T-helper 2 cell treated with Interferon-gamma antibody and Interleukin-4, amounts not matched to agents 5 μg/mL and 100 μg/mL, for 36 hours (primary cell): ENCODE results near the gene TRIM39.
"Not testable (repeated sequence)": the region's sequence is repeated elsewhere in the genome, so short reads cannot be mapped to it uniquely, and the experiment has no call there.

Experiments
- DNase-seq: peaks from one replicate; pipeline ENCODE4 v3.0.0; 2021; ENCODE audit warnings: low spot score
- H3K27ac Mint-ChIP-seq: one replicate; pipeline ENCODE4 v1.8.0; 2021; ENCODE audit warnings: mild to moderate bottlenecking, mixed read lengths
- H3K27me3 Mint-ChIP-seq: one replicate; pipeline ENCODE4 v1.8.0; 2021; ENCODE audit warnings: low read depth, mixed read lengths
- H3K36me3 Mint-ChIP-seq: one replicate; pipeline ENCODE4 v1.8.0; 2021; ENCODE audit warnings: low read depth, mixed read lengths
- H3K4me1 Mint-ChIP-seq: one replicate; pipeline ENCODE4 v1.8.0; 2021; ENCODE audit warnings: low read depth, mixed read lengths
- H3K4me3 Mint-ChIP-seq: one replicate; pipeline ENCODE4 v1.8.0; 2022; ENCODE audit warnings: mild to moderate bottlenecking, moderate library complexity, mixed read lengths
- H3K9me3 Mint-ChIP-seq: one replicate; pipeline ENCODE4 v1.8.0; 2021; ENCODE audit warnings: mixed read lengths

TRIM39 gene

GRCh38 chr6:30363459-30363858, 36.7 kb downstream of the TRIM39 start:
- Mint-ChIP-seq H3K27ac (no peak overlapping the region), H3K27me3 (peaks cover 73% of the 10 kb centered on the region), H3K4me3 (no peak overlapping the region), H3K9me3 (no peaks in the 10 kb centered on the region), H3K4me1 (no peaks in the 10 kb centered on the region), H3K36me3 (peaks cover 1% of the 10 kb centered on the region)
- DNase-seq = no peak

DNA sequence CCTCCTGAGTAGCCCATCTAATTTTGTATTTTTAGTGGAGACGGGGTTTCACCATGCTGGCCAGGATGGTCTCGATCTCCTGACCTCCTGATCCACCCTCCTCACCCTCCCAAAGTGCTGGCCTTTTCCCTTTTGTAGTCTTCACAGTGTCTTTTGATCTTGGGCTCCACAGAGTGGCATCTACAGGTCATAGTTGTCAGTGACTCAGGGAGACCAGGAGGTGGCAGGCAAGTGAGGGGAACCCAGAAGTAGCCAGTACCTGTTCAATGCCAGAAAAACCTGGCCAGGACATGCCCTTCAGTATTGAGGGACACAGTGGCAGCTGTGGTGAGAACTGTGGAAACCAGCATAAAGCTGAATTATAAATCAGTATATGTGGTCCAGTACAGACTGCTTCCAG, 37.9 kb downstream of the TRIM39 start:
- H3K4me3 Mint-ChIP-seq = no peak overlapping the region
- H3K4me1 Mint-ChIP-seq = no peaks in the 10 kb centered on the region
- no peaks in the 10 kb centered on the region for H3K9me3 Mint-ChIP-seq
- no peak overlapping the region for H3K27ac Mint-ChIP-seq
- H3K27me3 Mint-ChIP-seq = peaks cover 73% of the 10 kb centered on the region
- H3K36me3 Mint-ChIP-seq = peaks cover 1% of the 10 kb centered on the region
- DNase-seq = no peak

GRCh38 chr6:30369280-30369679, 42.6 kb downstream of the TRIM39 start:
- peaks cover 43% of the 10 kb centered on the region for H3K27me3 Mint-ChIP-seq
- not testable (repeated sequence) for H3K27ac Mint-ChIP-seq, H3K4me1 Mint-ChIP-seq, H3K4me3 Mint-ChIP-seq, H3K36me3 Mint-ChIP-seq, DNase-seq, H3K9me3 Mint-ChIP-seq

DNA sequence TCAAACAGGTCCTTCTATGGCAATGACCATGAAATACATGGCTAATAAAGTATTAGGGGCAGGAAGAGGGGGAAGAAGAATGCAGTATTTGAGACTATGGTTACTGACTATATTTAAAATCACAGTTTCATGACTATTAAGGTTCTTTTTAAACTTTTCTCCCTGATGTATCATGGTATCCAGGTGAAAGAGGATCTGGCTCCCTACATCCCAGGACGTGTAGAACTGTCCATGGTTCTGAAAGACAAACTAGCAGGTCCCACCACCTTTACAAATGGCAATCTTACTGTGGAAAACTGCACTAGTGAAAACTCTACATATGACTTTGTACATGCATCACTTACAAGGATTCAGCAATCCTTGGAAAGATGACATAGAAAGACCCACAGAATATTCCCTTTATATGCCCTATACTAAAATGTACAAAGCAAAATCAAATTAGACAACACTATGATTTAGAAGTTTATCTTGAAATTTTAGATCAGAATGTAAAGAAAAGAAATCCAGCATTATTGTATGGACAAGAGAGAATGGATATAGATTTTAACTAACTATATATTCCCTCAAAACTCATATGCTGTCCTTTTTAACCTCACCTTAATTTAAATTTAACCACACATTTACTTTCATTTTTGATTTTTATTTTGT, 51.7 kb downstream of the TRIM39 start:
- Mint-ChIP-seq H3K27me3 (peaks cover 57% of the 10 kb centered on the region), H3K27ac (no peak overlapping the region), H3K36me3 (no peaks in the 10 kb centered on the region), H3K9me3 (no peaks in the 10 kb centered on the region), H3K4me1 (no peaks in the 10 kb centered on the region), H3K4me3 (no peak overlapping the region)
- no peak for DNase-seq

- H3K9me3 Mint-ChIP-seq = no peaks in the 10 kb centered on the region
- no peak overlapping the region for H3K4me3 Mint-ChIP-seq
- H3K36me3 Mint-ChIP-seq = no peaks in the 10 kb centered on the region
- DNase-seq = no peak
- peaks cover 64% of the 10 kb centered on the region for H3K27me3 Mint-ChIP-seq
- H3K4me1 Mint-ChIP-seq = no peaks in the 10 kb centered on the region
- no peak overlapping the region for H3K27ac Mint-ChIP-seq
These were observed 53.7 kb downstream of the TRIM39 start for GRCh38 chr6:30380464-30380863.

DNA sequence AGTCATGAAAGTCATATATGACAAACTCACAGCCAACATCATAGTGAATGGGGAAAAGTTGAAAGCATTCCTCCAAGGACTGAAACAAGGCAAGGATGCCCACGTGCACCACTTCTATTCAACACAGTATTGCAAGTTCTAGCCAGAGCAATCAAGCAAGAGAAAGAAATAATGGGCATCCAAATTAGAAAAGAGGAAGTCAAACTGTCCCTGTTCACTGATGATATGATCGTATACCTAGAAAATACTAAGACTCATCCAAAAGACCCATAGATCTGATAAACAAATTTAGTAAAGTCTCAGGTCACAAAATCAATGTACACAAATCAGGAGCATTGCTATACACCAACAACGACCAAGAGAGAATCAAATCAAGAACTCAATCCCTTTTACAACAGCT, 59.4 kb downstream of the TRIM39 start:
- Mint-ChIP-seq H3K4me1 (no peaks in the 10 kb centered on the region), H3K27ac (no peak overlapping the region), H3K27me3 (peaks cover 77% of the 10 kb centered on the region), H3K9me3 (no peaks in the 10 kb centered on the region), H3K36me3 (no peaks in the 10 kb centered on the region), H3K4me3 (no peak overlapping the region)
- DNase-seq = no peak

DNA sequence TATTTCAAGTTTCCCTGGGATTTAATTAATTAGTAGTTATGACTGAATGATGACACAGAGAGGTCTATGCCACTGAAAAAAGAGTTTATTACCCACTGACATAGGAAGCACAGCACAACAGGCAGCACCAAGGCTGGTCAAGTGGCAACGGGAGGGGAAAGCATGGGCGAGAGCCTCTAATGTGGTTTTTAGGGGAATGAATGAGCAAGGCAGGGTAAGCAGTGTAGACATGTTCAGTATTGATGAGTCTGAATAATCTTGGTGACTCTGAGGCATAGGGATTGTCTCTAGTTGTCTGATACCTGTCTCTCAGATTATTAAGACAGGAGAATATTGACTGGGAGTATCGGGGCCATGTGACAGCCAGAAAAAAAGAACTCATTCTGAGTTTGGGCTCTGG, 64.5 kb downstream of the TRIM39 start:
- no peak for DNase-seq
- Mint-ChIP-seq H3K4me1 (no peaks in the 10 kb centered on the region), H3K27me3 (peaks cover 76% of the 10 kb centered on the region), H3K9me3 (no peaks in the 10 kb centered on the region), H3K4me3 (no peak overlapping the region), H3K36me3 (no peaks in the 10 kb centered on the region), H3K27ac (no peak overlapping the region)
